Measurements from ENCODE around the gene PRICKLE2.

PRICKLE2 gene

DNA sequence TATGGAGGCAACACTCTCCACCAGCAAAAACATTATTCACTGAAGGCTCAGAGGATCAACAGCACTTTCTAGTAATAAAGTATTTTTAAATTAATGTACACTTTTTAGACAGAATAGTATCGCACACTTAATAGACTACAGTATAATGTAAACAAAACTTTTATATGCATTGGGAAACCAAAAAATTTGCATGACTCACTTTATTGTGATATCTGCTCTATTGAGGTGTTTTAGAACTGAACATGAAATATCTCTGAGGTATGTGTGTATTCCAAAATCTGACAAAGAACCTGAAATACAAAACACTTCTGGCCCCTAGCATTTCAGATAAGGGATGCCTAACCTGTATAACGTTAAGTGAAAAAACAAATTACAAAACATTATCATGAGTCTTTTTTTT, 99.7 kb downstream of the PRICKLE2 start:
- DNase-seq: no peak

DNA sequence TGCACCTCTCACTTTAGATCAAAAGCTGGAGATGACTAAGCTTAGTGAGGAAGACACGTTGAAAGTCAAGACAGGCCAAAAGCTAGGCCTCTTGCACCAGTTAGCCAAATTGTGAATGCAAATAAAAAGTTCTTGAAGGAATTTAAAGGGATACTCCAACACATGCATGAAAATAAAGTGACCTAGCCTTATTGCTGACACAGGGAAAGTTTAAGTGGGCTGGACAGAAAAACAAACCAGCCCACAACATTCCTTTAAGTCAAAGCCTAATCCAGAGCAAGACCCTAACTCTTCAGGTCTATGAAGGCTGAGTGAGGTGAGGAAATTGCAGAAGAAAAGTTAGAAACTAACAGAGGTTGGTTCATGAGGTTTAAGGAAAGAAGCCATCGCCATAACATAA, 101.3 kb downstream of the PRICKLE2 start:
- no peak for DNase-seq

DNA sequence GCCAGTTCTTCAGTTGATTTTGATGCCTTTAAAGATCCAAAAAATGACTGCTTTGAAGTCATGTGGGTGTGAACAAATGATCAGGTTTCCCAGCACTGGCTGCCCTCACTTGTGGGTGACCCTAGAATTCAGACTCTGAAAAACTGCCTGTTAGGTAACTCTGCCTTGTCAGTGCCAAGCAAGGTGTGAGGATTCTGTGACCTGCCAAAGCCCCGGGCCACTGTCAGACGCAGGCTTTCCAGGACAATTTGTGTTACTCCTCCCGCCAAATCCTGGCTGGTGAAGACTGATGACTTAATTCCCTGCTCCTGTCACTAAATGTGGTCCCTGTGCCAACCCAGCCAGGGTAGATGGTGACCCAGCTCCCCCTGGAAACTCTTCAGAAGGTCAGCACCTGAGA, 102.8 kb downstream of the PRICKLE2 start:
- DNase-seq: no peak

DNA sequence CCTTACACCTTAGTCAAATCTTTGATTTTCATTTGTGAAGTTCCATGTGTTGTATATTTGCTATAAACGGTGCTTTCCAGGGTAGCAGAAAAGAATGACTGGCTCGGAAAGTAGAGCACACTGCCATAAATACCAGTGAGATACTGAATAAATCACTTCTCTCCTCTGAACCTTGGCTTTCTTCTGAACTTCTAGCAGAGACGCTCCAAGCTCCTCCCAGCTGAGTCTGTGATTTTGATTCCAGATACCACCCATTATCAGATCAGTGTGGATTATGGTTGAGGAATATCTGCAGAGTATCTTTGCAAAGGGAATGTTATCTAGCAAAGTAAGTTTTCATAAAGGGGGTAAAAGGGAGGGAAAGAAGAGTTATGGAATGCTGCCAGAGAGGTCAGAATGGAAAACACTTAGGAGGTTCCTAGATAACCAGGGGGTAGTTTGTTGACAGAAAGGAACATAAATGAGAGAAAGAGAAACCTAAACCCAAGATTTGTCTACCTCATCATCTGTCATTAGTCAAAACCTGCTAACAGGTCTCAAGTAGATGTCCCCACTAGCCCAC, 103.4 kb downstream of the PRICKLE2 start:
- DNase-seq: no peak

DNA sequence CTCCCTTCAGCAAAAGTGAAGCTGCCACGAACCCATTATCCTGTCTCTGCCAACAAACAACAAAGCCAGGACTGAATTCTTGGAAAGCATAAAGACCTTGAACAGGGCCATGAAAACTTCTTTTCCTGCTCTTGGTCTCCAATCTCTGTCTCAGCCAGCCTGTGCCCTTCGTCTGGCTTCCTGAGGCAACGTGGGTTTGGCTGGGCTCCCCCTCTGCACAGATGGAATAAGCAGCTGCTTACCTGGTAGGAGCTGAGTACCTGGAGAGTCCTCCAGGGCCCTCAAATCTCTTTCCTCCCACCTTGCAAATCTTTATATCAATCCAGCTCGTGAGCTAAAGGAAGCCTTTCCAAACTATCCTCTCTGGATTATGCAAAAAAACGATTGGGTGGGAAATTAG, 104.4 kb downstream of the PRICKLE2 start:
- no peak for DNase-seq

DNA sequence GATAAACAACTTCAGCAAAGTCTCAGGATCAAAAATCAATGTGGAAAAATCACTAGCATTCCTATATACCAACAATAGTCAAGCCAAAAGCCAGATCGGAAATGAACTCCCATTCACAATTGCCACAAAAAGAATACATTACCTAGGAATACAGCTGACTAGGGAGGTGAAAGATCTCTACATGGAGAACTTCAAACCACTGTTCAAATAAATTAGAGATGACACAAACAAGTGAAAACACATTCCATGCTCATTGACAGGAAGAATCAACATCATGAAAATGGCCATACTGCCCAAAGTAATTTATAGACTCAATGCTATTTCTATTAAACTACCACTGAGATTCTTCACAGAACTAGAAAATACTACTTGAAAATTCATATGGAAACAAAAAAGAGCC, 107.8 kb downstream of the PRICKLE2 start:
- DNase-seq: no peak

DNA sequence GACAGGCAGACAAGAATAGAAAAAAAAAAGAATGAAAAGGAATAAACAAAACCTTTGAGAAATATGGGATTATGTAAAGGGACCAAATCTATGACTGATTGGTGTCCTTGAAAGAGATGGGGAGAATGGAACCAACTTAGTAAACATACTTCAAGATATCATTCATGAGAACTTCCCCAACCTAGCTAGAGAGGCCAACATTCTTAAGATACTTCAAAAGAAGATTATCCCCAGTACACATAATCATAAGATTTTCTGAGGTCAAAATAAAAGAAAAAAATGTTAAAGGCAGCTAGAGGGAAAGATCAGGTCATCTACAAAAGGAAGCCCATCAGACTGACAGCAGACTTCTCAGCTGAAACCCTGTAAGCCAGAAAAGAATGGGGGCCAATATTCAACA, 110.6 kb downstream of the PRICKLE2 start:
- DNase-seq: no peak

DNA sequence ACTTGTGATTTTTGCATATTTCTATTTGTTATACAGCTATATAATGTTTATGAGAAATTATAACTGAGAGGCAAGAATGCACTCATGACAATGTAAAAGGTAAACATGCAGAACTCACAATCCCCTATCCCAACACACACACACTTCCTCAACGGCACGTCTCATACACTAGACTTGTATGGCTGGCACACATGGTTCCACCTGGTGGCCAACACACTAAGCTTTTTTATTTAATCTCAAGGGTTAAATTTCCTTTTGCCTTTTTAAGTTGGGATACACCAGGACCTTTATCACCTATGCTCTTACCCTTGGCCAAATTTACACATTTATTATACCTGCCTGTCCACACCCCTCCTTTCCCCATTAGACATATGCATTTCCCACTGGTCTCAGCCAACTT, 113.4 kb downstream of the PRICKLE2 start:
- no peak for DNase-seq

DNA sequence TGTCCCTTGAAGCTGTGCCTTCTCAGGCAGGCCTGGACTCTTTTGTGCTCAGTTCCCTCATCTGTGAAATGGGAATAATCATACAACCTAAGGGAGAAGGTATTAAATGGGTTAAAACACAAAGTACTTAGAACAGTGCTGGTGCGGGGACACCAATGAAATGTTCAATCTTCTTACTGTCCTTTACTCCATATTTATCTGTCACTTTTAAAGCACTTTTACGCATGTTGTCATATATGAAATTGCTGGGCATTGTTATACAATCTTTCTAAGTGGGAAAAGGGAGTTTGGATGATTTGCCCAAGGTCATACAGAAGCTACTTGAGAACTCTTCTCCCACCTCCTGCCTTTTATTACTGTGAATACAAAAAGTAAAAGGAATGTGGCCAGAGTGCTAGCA, 114.2 kb downstream of the PRICKLE2 start:
- DNase-seq: no peak

DNA sequence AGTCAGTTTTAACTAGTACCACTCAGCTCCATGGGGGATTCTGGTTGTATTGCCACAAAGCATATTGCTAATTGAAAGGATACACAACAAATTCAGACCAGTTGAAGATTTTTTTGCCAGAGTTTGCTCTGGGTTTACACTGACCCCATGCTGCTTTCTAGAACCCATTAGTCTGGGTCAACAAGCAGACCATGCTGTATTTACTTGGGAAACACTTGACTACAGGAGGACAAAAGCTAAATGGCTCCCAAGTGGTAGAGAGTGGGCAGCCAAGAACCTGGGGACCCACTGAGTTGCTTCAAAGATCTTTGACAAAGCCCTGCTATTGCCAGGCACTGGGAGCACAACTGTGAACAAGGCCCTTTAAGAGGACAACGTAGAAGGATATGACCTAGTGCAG, 115.2 kb downstream of the PRICKLE2 start:
- no peak for DNase-seq

DNA sequence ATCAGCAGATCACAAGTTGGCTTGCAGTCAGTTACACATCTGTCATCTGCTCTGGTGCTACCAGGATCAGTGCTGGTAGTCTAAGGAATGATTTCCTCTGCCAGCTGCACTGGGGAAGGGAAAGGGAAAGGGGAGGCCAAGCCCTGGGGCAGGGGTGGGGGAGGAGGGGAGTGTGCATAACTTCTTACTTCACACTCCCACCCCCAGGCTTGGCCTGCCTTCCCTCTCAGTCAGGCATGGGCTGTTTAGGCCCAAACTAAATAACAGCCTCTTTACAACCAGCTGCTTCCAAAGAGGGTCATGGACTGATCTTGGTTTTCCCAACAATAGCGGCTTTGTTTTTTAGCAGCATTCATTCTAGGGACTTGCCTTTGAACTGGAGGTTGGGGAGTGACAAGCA, 115.8 kb downstream of the PRICKLE2 start:
- DNase-seq: no peak

DNA sequence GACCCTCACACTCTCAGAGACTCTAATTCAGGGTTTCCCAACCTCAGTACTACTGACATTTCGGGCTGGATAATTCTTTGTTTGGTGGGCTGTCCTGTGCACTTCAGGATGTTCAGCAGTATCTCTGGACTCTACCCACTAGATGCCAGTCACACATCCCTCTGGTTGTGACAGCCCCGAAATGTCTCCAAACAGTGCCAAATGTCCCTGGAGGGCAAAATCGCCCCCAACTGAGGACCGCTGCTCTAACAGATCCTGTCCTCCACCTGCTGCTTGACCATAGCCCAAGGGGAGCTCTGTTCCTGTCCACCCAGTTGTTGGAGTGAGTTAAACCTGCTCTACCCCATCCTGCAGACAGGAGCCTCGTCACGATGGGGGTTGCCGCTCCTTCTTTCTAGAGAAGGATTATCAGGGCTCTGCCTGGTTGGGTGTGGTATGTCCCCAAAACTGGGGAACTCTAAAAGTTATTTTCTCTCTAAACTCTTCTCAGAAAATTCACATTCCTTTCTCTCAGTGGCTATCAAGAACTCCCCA, 116.4 kb downstream of the PRICKLE2 start:
- no peak for DNase-seq

DNA sequence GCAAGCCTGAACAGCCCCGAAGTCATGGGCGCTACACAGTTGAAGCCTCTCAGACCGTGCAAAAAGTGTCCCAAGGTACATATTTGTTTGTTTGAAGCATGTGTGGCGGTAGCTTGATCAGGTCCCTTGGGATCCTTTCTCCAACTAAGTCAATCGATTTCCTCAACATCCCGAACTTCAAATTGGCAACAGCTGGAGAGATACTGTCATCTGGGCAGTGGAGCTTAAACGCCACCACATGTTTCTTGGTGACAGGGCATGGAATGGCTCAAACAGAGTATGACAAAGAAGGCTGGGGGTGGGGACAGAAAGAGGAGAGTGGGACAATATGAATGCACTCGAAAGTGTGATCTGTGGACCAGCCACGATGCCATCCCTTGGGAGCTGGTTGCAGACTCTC, 117.0 kb downstream of the PRICKLE2 start:
- DNase-seq: no peak

DNA sequence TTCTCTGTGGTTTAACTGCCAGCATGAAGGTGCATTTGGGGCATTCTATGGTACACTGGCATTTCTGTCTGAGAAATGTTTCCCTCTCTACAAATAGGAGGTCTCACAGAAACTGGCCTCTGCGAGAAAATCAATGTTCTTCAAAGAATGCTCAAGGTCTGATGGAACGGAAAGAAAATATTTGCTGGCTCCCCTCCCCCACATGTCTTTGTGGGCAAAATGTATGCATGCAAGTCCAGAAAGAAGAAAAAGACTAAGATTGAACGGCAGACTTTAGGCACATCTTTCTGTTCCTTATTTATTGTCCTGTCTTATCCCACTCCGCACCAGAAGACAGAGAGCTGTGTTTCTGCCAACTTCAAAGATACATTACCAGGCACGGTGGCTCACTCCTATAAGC, 118.1 kb downstream of the PRICKLE2 start:
- DNase-seq: no peak

DNA sequence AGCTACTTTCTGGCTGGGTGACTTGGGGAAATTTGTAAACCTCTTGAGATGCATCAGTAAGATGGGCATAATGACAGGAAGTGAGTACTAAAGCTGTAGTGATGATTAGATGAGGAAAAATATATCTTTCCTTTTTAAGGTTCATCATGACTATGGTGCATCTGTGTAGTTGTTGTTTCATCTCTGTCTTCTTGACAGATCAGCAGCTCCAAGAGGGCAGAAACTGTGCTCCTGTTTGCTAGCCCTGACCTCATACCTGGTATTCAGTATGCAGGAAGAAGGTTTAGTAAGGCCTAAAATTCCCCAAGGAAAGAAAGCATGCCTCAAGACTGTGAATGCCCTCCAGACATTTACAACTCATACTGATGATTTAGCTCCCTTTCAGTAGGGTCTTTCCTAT, 119.5 kb downstream of the PRICKLE2 start:
- DNase-seq: no peak

DNA sequence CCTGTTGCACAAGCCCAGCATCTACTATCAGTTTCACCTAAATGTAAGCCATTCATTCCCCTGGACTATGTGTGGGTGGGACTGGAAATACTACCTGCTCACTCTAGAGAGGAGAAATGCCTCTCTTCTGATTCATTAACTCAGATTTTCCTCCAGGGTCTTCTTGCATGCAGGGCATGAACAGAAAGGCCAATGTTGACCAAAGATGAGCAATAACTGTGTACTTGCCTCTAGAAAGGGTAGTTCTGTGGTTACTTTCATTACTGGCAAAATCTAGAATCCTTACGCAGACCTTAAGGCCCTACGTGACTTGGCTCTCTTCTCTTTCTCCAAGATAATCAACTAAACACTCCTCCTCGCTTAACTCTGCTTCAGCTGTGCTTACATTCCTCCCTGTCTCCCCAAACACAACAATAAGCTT, 120.6 kb downstream of the PRICKLE2 start:
- no peak for DNase-seq

DNA sequence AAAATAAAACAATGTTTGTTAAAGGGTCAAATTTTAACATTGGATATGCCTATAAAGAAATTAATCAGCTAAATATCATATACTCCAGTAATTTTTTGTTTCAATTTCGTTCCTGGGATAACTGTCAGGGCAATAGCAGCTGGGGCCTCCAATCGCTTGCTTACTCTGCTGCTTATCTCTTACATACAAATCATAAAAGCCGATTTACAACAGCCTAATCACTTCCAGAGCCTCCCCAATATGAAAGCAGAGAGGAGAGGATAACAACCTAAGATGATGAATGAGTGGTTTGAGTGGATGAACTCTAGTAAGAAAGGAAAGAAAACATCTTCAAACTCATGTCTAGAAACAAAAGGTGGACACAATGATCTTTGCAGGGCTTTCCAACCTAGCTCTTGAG, 121.3 kb downstream of the PRICKLE2 start:
- no peak for DNase-seq

DNA sequence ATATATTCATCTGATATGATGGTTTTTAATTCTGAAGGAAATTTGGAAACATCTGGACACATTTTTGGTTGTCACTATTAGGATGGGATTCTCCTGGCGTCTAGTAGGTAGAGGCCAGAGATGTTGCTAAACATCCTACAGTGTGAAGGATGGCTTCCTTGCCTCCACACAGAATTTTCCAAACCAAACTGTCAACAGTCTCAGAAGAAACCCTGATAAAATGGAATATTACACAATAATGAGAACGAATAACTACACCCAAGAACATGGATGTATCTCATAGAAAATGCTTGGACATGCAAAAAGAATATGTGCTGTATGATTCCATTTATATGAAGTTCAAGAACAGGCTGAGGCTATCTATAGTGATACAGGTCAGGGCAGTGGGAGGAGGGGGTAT, 122.1 kb downstream of the PRICKLE2 start:
- DNase-seq: no peak

DNA sequence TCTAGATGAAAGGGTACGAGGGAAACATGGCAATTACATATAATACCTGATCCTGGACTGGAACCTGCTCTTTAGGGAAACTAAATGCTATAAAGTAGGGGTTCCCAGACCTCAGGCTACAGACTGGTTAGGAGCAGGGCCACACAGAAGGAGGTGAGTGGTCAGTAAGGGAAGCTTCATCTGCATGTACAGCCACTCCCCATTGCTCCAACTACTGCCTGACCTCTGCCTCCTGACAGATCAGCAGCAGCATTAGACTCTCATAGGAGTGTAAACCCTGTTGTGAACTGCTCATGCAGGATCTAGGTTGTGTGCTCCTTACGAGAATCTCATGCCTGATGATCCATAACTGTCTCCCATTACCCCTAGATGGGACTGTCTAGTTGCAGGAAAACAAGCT, 123.1 kb downstream of the PRICKLE2 start:
- DNase-seq: no peak

DNA sequence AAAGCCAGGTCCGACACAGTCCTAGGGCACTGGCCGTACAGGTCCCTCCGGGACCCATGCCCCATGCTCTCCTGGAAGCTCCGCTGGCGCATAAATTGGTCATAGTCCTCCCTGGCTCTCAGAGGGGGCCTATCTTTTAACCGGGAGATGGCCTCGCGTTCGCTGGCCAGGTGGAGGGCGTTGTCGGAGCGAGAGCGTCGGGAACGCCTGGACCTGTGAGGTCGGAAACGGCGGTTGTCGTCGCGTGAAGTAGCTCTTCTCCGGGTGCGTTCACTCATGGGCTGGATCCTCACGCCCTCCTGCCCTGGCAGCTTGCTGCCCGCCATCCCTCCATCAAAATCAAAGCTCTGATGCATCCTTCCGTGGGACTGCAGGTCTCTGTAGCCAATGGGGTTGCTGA, 126.0 kb downstream of the PRICKLE2 start:
- DNase-seq: no peak

DNA sequence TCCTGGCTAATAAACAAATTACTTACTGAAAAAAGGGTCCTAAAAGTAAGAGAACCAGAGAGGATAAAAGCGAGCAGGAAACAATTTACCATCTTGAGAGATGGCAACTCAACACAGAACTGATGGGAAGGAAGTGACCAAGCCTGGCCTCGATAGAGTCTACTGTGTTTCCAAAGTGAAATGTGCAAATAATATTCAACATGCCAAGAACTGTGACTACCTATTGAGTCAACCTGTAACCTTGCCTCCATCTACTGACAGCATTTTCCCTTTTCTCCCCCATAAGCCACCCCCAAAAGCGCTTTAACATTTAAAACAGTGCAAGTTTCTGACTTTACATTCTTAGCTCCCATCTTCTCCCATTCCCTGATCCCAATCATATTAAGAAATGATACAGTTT, 126.6 kb downstream of the PRICKLE2 start:
- no peak for DNase-seq

DNA sequence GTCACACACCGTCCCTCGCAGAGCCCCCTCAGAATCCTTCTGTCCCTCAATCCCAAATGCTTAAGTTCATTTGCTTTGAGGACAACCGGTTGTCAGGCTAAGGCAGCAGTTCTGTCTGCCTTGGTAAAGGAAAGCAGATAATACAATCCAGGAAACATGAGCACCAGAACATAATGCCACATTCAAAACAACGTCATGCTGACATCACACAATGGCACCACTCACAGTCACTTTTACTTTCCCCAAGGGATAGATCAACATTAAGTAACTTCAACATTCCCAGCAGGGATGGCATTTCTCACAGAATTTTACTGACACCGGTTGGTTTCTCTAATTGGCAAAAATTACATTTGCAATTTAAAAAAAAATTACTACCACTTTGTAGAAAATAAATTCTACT, 127.3 kb downstream of the PRICKLE2 start:
- DNase-seq: no peak

DNA sequence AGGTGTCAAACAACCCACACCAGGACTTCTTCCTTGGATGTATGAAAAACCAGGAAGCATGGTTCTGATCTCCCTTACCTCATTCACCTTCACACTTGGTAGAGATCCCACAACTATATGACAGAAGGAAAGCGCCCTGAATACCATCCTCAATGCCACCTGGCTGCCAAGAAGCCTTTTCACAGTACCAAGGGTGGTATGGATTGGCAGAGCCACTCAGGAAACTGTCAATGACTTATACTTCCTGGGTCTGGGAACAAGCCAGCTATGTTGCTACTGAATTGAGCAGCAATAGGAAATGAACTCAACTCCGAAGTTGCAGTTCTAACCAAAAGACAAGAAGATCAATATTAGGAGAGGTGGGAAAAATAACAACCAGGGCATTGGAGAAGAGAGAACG, 129.5 kb downstream of the PRICKLE2 start:
- DNase-seq: no peak

DNA sequence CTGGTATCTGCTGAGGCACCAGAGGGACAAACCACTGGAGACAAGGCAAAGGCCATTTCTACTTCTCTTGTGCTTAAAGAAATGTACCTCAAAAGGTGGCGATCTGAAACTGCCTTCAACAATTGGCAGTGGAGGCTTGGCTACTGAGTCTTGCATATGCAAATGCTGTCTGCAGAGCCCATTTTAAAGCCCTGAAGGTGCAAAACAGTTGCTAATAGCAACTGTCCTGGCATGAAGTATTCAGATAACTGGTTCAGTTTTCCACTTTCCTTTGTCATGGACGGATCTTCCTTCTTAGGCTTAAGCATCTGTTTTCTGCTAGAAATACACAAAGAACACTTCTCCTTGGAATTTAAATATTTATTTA, 130.6 kb downstream of the PRICKLE2 start:
- no peak for DNase-seq

DNA sequence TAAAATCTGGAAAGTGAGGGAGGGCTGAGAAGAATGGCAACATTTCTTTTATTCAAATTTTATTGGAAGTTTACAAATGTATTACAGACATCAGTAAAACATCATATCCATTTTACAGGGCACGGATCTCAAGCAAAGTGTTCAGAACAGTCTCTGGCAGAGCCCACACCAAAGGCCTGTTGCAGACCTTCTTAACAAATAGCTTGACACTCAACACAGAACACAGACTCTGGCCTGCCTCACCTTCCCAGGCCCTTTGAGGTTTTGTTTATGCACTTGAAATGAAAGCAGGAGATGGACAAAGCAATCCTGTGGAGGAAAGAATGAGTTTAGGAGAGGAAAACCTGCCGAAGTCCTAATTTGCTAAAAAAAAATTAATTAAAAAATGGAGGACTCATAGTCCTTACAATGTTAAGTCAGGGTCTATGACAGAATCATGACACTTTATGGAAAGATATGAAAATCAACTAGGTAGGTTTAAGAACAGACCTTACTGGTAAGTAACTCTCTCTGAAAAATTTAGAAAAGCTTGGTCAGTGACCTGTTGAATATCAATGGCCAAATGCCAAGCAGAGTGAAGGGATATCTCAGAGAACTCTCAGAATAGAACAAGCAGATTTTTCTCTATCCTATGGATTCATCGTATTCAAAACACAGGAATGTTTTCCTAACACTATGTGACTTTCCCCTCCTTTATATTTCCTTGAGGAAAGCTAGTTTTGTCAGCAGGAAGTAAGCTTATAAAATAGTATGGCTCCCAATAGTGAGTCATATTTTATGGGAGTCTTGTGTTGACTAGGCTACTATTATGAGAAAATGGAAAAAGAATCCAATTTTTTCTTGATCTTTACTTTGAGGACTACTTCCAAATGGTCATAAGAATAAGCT, 131.2 kb downstream of the PRICKLE2 start:
- no peak for DNase-seq

All from stimulated activated CD4-positive, alpha-beta T cell treated with anti-CD3 and anti-CD28 coated beads, Interleukin-2, amount 100 ng/mL, for 48 hours (primary cell).